Stimulated activated CD4-positive, alpha-beta T cell treated with anti-CD3 and anti-CD28 coated beads, Interleukin-1b, Interleukin-23, amount 100 ng/mL, for 1 hour (primary cell): Measurements from ENCODE around the gene KLK13.

Experiments used
- DNase-seq, 2 donors: peaks; one replicate each; pipeline ENCODE4 v3.0.0-alpha.2; 2020; ENCODE audit warnings: low read depth in 2 of 2

KLK13 gene, protein sequence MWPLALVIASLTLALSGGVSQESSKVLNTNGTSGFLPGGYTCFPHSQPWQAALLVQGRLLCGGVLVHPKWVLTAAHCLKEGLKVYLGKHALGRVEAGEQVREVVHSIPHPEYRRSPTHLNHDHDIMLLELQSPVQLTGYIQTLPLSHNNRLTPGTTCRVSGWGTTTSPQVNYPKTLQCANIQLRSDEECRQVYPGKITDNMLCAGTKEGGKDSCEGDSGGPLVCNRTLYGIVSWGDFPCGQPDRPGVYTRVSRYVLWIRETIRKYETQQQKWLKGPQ

DNA sequence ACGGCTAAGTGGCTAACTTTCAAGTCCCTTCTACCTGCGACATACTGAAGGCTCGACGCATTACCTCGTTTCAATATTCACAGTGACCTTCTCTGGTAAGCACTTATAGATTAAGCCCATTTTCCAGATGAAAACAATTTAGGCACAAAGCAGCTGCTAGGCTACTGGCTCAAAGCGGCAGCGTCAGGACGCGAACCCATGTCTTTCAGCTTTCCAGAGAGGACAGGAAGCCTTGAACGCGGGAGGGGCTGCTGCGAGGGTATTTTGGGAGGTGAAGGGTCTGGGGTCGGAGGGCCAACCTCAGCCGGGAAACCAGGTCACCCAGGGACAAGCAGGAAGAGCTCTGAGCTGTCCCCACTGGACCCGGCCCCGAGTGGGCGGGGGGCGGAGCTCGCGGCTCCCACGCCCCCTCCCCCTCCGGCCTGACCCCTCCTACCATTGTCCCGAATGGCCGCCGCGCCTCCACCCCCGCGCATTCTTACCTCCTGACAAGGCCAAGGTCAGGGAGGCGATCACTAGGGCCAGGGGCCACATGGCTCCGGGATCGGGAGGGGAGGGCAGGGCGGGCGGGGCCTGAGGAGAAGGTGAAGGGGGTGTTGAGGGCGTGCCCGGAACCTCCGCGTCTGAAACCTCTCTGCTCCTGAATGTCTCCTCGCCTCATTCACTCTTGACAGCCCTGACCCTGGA is at the start of gene KLK13:
TSS of gene KLK13 (minus strand) at position 559 of the 687 bp plus-strand sequence. CDS start at position 534, 25 bp downstream.
- no peak for DNase-seq

DNA sequence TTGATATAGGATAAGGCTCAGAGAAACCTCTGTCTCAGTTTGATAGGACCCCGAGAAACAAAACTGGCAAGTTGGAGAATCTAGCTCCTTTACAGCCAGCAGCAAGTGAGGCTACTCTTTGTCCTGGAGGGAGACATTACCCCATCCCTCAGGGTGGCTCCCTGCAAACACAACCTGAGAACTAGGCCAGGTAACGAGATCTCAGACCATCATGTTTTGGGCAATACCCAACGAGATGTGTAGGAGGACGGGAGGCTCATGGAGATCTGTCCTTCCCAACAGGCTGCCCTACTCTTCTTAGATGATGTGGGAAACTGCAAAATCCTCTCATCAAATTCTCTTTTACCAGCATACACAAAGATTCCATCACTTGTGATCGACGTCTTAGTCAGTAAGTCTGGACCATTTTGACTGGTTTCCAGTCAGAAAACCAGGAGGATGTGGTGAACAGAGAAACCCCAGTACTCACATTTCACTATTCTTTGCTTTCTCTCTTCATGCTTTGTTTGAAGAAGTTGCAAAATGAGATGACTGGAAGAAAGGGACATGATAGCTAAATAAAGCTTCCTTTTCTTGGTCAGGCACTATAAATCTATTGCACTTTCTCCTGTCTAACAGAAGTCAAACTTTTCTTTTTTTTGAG is 49.3 kb upstream of the KLK13 start:
- DNase-seq, result no peak

DNA sequence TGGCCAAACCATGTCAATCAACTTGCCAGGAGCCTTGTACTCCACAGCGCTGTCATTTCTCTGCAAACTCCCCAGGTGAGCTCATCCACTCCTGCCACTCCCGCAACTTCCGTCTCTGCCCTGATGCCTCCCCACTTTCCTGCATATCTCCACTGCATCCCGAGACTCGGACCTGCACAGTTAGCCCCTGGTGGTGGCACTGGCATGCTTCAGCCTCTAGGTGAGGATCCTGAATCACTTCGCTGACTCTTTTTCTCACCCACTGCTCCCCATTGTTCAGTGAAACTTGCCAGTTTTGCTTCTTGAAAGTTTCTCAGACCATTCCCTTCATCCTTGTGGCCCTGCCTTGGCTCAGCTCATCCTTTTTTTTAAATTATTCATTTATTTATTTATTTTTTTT is 46.7 kb upstream of the KLK13 start:
- no peak for DNase-seq

DNA sequence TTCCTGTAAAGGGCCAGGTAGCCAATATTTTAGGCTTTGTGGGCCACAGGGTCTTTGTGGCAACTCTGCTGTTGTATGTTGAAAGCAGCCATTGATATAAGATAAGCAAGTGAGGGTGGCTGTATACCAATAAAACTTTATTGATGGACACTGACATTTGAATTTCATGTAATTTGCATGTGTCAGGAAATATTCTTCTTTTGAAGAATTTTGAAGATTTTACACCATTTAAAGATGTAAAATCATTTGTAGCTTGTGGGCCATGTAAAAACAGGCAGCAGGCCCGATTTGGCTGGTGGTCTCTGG is 45.7 kb upstream of the KLK13 start:
- no peak for DNase-seq

DNA sequence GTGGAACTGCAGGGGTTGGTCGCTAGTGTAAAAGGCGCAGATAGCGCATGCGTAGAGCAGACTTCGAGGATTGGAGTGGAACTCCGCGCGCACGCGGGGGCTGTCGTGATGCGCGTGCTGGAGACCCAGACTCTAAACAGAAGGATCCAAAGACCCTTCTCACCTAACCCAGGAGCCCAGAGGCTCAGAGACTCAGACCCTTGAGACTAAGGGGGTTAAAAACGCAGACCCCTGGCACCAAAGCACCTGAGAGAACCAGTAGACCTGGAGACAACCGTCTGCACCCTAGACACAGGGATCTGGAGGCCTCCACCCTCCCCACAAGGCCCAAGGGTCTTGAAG is 43.9 kb upstream of the KLK13 start:
- no peak for DNase-seq

DNA sequence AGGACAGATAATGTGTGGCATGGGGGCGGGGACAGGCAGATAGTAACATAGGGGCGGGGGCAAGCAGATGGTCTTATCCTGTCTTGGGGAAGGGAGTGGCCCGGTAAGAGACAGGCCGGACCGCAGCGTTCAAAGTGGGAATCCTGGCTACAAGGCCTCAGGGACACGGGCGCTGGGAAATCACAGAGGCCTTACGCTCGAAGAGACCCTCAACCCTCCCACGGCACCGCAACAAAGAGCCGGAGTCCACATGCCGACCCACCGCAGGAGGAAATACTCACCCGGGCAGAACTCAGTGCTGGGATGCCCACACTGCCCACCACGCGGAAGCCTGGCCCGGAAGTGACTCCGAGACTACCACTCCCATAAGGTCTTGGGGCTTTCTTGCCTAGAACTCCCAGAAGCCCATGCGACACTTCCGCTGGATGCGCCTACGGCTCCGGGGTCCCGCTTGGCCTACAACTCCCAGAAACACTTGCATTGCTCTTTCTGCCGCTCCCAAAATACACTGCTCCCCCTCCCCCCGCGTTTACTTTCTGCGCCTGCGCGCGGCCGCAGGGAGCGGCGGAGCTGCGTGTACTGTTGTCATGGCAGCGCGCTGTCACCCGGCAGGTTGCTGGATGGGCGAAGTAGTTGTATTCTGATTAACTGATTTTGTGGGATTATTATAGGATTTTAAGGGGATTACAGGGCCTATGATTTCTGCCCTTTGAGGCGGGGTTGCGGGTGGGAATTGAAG is 43.3 kb upstream of the KLK13 start, which contains the start of gene CTU1:
TSS of gene CTU1 (minus strand) at position 344 of the 739 bp plus-strand sequence. CDS start 3,840 bp downstream, outside the sequence.
- peak; percentile 96 to 97 for DNase-seq

DNA sequence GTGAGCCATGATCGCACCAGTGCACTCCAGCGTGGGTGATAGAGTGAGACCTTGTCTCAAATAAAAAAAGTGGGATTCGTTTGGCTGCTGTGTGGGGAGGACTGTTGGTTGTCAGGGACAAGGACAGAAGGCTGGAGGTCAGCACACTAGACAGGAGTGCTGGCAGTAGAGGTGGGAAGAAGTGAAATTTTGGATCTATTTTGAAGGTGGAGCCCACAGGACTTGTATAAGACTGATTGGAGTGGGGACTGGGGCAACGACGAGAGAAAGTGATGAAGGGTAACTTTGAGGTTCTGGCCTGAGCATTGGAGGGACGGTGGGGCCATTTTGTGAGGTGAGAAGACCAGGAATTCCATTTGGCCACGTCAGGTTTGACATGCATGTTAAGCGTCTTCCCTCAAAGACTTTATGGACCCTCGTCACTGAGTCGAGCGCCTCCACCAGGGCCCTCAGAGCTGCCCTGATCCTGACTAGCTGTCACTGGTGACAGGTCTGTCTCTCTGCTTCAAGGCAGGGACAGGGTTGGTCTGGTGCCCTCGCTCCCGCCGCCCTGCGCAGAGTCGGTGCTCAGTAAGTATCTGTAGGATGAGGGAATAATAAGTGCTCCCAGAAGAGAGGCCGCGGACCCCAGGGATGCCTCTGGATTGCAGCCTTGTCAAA is 42.6 kb upstream of the KLK13 start:
- DNase-seq, result no peak

DNA sequence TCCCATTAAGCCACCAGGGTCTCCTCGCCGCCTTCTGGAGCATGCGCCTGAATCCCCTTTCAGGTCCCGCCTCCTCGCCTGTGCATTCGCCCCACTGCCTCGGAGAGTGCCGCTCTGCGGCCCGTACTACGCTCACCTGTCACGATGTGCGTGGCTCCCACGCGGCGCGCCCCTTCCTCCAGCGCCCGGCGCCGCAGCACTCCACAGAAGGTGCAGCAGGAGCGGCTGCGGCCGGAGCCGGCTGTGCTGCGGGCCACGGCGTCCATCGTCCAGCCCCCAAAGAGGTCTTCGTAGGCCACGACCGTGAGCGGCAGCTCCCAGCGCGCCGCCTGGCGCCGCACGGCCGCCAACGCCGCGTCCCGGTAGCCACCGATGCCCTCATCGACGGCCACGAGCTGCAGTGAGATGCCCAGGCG is 39.0 kb upstream of the KLK13 start:
- DNase-seq, result no peak

DNA sequence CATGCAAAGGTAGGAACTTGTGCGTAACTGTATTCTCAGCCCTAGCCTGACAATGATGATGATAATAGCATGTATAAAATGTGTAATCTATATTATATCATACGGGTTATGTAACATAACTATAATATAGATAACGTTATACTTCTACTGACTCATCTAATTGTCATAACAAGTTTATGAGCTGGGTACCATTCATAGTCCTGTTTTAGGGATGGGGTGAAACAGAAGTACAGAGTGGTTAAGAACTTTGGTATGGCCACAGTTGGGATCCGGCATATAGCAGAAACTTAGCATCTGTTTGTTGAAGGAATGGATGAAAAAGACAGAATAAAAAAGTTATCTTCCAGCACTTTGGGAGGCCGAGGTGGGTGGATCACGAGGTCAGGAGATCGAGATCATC is 38.1 kb upstream of the KLK13 start:
- DNase-seq, result no peak

DNA sequence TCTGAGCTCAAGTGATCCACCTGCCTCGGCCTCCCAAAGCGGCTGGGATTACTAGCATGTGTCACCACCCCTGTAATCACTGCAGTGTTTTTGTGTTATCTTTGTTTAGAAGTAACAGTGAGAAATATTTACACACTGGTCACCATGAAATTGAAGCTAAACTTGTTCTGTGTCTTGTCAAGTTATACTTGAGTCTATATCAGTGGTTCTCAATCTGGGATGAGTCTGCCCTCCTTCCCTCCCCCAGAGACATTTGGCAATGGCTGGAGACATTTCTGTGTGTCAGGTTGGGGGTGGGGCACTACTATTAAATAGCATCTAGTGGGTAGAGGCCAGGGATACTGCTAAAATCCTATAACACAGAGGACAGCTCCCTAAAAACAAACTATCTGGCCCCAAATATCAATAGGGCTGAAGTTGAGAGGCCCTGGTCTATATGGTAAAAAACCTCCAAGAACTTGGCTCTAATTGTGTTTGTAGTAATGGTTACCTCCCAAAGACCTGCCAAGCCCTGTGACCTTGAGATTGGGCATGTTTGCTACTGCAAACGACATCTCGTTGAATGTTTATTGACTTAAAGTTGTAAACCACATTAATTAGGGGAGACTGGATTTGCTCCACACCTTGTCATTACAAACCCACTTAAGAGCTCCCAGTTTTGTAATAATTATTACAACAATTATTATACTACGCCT is 36.4 kb upstream of the KLK13 start:
- DNase-seq, result no peak

DNA sequence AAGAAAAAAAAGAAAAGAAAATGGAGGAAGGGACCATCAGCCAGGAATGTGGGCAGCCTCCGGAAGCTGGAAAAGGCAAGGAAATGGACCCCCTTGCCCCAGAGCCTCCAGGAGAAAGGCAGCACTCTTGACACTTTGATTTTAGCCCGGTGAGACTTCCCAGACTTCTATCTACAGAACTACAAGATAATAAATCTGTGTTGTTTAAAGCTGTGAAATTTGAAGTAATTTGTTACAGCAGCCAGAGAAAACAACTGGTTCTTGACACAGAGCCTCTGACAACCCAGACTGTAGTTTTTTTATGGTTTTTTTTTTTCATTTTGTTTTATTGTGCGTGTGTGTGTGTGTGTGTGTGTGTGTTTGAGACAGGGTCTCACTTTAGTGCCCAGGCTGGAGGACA is 35.7 kb upstream of the KLK13 start:
- DNase-seq, result no peak

DNA sequence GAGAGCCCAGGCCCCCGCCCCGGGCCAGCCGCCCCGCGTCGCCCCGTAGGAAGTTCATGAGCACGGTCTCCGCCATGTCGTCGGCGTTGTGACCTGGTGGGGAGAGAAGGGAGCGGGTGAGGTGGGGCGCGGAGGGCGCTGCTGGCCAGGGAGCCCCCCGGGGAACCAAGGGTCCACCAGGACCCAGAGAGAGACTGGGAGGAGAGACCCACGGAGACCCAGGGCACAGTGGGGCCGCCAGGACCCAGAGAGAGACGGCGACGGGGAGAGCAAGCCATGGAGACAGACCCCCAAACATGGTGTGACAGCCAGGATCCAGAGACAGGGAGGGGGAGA is 34.1 kb upstream of the KLK13 start:
- no peak for DNase-seq

DNA sequence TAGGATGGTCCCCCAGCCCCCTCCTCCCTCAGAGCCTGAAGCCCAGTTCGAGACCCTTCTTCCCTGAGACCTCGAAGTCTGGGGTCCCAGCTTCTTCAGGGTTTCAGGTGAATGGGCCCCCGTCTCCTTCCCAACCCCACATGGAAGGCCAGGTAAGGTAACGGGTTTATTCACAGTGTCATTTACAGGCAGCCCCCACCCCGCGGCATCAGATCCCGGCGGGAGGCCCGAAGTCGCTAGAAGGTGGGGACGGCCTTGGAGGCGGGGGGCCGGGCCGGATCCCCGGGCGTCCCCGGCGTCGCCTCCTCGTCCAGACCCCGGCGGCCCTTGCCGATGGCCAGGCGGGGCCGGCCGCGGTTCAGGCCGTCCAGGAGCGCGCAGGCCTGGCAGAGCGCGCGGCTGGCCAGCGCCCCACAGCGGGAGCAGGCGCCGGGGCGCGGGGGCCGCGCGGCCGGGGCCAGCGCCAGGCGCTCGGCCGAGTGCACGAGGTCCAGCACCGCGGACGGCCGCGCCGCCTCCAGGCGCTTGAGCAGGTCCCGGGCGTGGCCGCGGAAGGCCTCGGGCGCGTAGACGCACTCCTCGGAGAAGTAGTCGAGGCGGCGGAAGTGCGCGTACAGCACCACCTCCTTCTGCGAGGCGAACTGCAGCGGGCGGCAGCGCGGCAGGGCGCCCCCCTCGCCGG is 33.6 kb upstream of the KLK13 start:
- no peak for DNase-seq

DNA sequence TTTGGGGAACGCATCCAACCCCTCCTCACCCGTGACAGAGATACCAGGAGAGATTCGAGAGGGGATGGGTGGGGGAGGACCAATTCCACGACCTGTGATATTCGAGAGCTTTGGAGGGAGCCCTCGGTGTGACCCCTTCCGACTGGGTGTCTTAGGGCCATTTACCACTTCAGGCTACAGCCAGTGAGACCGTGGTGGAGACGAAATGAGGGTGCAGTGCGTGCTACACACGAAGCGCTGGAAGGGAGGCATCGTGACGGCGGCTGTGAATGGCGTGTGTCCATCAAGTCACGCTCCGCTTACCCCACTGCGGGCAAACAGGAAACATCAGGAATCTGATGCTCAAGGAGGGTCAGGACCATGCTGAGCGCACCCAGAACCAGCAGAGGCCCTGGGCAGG is 32.9 kb upstream of the KLK13 start:
- no peak for DNase-seq

DNA sequence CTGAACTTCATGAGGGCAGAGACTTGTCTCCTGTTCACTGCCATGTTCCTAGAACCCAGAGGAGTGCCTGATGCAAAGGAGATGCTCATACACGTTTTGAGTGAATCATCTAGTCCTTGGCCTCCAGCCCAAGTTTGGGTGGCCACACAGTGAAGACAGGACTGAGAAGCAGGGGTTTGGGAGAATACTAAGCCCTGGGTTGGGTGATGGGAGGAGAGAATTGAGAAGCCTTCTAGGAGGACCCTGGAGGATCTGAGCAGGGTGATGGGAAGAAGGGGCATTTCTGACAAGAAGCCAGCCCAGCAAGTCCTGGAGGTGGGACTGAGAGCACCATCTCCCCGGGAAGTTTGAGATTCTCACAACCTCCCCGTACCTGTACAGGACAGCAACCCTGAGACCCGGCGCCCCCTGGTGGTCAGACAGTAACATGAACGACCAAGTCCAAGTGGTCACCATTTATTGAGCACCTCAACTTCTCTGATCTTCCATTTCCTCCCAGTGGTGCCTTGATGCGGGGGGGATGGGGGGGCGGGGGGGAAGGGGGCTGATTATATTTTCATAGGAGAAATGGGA is 32.4 kb upstream of the KLK13 start:
- peak; percentile 42 to 63 for DNase-seq

DNA sequence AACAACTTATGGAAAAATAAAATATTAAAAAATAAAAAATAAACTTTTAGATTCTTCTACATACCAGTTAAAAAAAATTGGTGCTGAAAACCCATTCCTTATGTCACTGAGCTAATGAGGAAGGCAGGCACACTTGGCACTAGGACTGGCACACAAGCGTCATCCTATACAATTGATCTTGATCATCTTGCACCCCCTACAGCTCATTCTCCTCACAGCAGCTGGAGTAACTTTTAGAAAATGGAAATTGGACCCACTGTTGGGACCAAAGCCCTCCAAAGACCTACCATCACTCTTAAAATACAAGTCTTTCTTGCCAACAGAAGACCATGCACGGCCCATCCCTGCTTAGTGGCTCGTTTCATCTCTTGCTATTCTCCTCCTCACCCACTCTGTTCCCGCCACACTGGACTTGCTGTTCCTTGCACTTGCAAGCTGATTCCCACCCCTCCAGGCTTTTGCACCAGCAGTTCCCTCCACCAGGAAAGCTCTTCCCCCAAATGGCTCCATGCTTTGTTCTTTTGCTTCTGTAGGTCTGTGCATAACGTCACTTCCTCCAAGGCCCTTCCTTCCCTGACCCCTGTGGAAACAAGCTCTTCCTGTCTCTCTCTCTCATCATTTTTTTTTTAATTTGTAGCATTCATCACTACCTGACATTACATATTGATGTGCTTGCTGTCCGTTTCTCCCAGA is 31.7 kb upstream of the KLK13 start:
- no peak for DNase-seq

DNA sequence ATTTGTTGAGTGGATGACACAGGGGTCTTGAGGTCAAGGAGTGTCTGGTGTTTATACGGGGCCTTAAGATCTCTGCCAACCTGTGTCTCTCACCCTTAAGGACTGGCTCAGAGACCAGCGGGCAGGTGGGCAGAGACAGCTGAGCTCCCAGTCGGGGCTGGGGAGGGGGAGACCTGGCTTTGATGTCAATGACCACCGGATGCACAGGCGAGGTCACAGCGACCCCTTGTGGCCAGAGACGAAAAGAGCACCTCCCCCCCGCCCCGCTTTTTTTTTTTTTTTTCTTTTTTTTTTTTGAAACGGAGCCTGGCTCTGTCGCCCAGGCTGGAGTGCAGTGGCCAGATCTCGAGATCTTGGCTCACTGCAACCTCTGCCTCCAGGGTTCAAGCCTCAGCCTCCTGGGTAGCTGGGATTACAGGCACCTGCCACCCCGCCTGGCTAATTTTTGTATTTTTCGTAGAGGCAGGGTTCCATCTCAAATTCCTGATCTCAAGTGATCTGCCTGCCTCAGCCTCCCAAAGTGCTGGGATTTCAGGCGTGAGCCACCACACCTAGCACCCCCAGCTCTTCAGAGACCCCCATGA is 29.9 kb upstream of the KLK13 start:
- DNase-seq, result no peak

DNA sequence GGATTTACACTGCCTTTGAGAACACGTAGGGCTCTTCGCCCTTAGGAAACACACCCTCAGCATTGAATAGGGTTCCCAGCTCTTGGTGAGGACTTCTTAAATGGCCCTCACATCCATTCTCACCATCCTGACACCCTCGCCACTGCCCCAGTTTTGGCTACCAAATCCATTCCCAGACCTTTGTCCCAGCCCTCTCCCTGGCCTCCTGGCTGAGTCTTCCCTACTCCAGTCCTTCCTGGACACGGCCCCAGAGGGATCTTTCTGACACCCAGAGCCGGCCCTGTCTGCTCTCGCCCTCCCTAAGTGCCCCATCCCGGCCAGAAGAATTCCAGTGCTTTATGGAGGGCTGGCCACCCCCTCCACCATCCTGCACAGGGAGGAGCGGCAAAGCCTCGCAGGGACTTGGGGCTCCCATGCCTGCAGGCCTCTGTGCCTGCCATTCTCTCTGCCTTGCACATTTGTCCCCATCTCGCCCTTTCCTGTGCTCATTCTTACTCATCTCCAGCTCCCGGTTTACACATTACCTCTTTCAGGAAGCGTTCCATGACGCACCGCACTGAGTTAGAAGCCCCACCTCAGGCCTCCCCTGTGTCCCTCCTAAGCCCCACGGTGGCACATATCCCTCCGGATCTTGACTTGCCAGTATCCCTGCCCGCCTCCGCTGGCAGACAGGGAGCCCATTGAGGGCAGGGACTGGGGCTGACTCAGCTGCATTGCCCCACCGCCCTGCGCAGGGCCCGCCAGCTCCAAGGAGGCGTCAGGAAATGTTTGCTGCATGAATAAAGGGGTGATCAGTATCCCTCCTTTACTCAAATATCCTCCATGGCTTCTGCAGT is 28.8 kb upstream of the KLK13 start:
- no peak for DNase-seq

DNA sequence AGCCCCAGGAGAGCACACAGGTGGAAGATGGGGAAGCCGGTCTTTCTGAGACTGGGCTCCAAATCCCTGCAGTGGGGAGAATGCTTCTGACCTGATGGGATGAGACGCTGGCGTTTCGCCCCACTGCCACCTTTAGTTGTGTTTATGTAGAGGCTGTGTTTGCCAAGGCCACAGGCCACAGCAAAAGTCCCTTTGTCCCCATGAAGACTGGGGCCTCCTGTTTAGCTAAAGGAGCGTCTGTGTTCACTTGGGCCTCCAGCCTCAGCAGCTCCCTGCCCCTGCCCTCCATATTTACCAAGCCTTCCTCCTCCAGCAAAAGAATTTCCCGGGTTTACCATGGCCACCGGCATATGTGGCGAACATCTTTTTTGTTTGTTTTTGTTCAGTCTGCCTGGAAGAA is 28.2 kb upstream of the KLK13 start:
- no peak for DNase-seq
